Adrenal gland (tissue), 5 donors: ENCODE measurements around the gene PMEPA1.

ENCODE experiments used
- CTCF ChIP-seq, 6 experiments: fragments of 450-650 bp in 4 of 6; fragments of 200-600 bp in 2 of 6; sonication (generic) in 1 of 6; IDR thresholded peaks; 1 replicate in 5 of 6; 2 replicates in 1 of 6; pipeline versions ENCODE4 v1.5.1 to v1.8.0; 2016 to 2021; ENCODE audit warnings: antibody characterized with exemption in 6 of 6, mild to moderate bottlenecking in 2 of 6, moderate library complexity in 1 of 6
- POLR2A ChIP-seq, 2 donors: fragments of 450-650 bp; IDR thresholded peaks; one replicate each; pipeline ENCODE4 v1.6.1; 2017; ENCODE audit warnings: antibody characterized with exemption in 2 of 2, mild to moderate bottlenecking in 2 of 2, moderate library complexity in 1 of 2
- donor health status: DM: no; HTN: no; CAD: no.

DNA sequence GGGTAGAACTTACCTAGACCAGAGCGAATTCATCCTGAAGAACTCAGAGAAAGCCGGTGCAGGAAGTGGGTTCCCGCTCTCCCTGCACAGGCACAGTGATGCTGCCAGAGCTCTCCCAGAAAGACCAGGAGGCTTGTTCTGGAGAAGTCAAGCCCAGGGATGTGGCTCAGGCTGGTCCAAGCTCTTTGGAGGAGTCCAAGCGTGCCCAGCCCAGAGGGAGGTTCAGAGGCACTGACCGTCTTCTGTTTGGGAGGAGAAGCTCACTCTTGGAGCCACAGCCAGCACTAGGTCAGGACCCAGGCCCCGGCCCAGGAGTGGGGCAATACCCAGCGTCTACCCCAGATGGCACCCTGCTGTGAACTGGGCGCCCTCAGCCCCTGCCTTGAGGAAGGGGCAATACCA, 1.5 kb upstream of the PMEPA1 start:
- TF ChIP-seq POLR2A (IDR thresholded peaks at IDR 0.05) = no peak
- TF ChIP-seq CTCF (IDR thresholded peaks at IDR 0.05) = no peak
